ENCODE measurements around the gene WNT9A. TPM values are rescaled to one million over a fixed set of nuclear protein-coding genes. Genes with fewer than 3 reads are reported as not detected.

WNT9A gene
- total RNA-seq, 1 donor from 2014 or later: 13.8 TPM

DNA sequence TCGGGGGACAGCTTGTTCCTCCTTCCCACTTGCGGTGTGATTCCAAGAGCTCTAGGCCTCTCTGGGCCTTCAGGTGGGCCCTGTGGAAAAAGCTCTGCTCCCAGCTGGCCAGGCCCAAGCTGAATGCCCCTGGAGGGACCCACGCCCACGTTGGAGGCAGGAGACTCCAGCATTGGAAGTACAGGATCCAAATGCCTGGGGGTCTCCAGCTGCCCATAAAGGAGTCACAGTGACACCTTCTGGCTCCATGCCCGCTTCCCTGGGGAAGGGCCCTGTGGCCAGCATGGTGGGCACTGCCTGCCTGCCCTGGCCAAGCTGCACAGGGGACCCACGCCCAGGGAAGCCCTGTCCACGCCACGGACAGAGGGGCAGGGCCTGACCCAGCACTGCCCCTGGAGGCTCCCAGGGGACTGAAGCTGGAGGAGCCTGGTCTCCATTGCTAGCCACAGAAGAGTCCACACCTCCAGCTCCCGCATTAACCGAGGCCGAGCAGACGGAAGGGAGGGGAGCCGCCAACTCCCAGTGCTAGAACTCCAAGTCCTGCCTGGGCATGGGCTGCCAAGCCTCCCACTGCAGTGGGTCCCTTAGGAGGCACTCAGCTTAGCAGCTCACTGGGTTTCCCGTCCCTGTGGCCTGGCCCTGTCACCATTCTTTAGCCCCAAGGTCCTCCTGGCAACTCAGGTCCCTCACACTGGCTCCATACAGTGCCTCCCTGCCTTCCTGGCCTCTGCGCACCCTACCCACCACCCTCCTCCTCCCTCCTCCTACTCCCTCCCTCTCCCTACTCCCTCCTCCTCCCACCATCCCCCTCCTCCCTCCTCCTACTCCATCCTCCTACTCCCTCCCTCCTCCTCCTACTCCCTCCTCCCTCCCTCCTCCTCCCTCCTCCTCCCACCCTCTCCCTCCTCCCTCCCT, 41.9 kb downstream of the WNT9A start:
- no peak overlapping the region for H3K4me3 Mint-ChIP-seq (ENCODE audit: unreplicated experiment)
- H3K27ac Mint-ChIP-seq (ENCODE audit: unreplicated experiment): no peak overlapping the region
- peaks cover 18% of the 10 kb centered on the region for H3K4me1 Mint-ChIP-seq (ENCODE audit: low read depth, unreplicated experiment)
- no peak for TF ChIP-seq CTCF (IDR thresholded peaks at IDR 0.05; ENCODE audit: partially characterized antibody, unreplicated experiment)
- peaks cover 4% of the 10 kb centered on the region for H3K27me3 Mint-ChIP-seq (ENCODE audit: unreplicated experiment)
- no peak for DNase-seq
- peaks cover 5% of the 10 kb centered on the region for H3K9me3 Mint-ChIP-seq (ENCODE audit: unreplicated experiment)
- H3K36me3 Mint-ChIP-seq (ENCODE audit: unreplicated experiment): no peaks in the 10 kb centered on the region

- Mint-ChIP-seq H3K36me3 (ENCODE audit: unreplicated experiment) (no peaks in the 10 kb centered on the region), H3K4me1 (ENCODE audit: low read depth, unreplicated experiment) (peaks cover 13% of the 10 kb centered on the region), H3K27me3 (ENCODE audit: unreplicated experiment) (peaks cover 5% of the 10 kb centered on the region), H3K4me3 (ENCODE audit: unreplicated experiment) (no peak overlapping the region), H3K9me3 (ENCODE audit: unreplicated experiment) (peaks cover 9% of the 10 kb centered on the region), H3K27ac (ENCODE audit: unreplicated experiment) (no peak overlapping the region)
- DNase-seq: peak; percentile 7
- no peak for TF ChIP-seq CTCF (IDR thresholded peaks at IDR 0.05; ENCODE audit: partially characterized antibody, unreplicated experiment)
Observed at GRCh38 chr1:227904541-227905335, 43.0 kb downstream of the WNT9A start.

DNA sequence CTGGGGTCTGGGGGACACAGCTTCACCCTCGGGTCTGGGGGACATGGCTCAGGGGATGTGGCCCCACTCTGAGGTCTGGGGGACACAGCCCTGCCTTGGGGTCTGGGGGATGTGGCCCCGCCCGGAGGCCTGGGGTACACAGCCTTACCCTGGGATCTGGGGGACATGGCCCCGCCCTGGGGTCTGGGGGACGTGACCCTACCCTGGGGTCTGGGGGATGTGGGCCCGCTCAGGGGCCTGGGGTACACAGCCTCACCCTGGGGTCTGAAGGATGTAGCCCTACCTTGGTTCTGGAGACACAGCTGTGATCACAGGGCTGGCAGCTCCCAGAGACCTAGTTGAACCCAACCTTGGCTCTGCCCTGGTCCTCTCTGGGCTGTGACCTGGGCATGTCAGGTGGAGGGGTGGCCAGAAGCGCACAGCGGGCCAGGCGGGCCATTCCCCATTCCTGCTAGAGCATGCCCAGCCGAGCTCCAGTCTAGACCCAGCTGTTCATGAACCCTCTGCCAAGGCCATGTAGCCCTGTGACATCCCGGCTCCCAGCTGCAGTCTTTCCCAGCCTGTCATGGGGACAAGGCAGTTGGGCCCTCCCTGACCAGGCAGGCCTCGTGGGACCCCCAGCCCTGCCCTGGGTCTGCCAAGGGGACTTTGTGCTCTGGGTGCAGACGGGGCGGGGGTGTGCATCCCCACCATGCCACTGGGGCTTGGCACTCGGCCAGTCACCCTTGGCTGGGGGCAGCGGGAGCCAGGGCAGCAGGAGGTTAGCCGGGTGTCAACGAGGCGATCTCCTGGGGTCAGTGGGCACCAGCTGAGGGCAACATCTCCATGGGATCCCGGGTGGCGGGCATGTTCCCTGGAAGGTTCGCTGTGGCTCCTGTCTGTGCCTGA, 43.9 kb downstream of the WNT9A start:
- Mint-ChIP-seq H3K27me3 (ENCODE audit: unreplicated experiment) (peaks cover 8% of the 10 kb centered on the region), H3K36me3 (ENCODE audit: unreplicated experiment) (no peaks in the 10 kb centered on the region), H3K27ac (ENCODE audit: unreplicated experiment) (no peak overlapping the region), H3K4me3 (ENCODE audit: unreplicated experiment) (no peak overlapping the region), H3K9me3 (ENCODE audit: unreplicated experiment) (peaks cover 8% of the 10 kb centered on the region), H3K4me1 (ENCODE audit: low read depth, unreplicated experiment) (peaks cover 10% of the 10 kb centered on the region)
- DNase-seq: peak; percentile 18
- TF ChIP-seq CTCF (IDR thresholded peaks at IDR 0.05; ENCODE audit: partially characterized antibody, unreplicated experiment): no peak

GRCh38 chr1:227903061-227903521, 44.6 kb downstream of the WNT9A start:
- H3K9me3 Mint-ChIP-seq (ENCODE audit: unreplicated experiment): peaks cover 6% of the 10 kb centered on the region
- no peak overlapping the region for H3K27ac Mint-ChIP-seq (ENCODE audit: unreplicated experiment)
- TF ChIP-seq CTCF (IDR thresholded peaks at IDR 0.05; ENCODE audit: partially characterized antibody, unreplicated experiment): no peak
- no peaks in the 10 kb centered on the region for H3K36me3 Mint-ChIP-seq (ENCODE audit: unreplicated experiment)
- peak; percentile 13 for DNase-seq
- peaks cover 7% of the 10 kb centered on the region for H3K4me1 Mint-ChIP-seq (ENCODE audit: low read depth, unreplicated experiment)
- H3K4me3 Mint-ChIP-seq (ENCODE audit: unreplicated experiment): no peak overlapping the region
- peaks cover 6% of the 10 kb centered on the region for H3K27me3 Mint-ChIP-seq (ENCODE audit: unreplicated experiment)

Measured in glutamatergic neuron (in vitro differentiated cells).